HCT116 (cell line): ENCODE measurements around the gene LKAAEAR1. TPM values are rescaled to one million over a fixed set of nuclear protein-coding genes. Genes with fewer than 3 reads are reported as not detected.

Experiments used
- ATAC-seq: fragments of 200-7000 bp; cut with Tn5 transposase; 2 replicates; pipeline ENCODE4 v1.9.1; 2020; ENCODE audit warnings: mild to moderate bottlenecking, moderate library complexity
- BruUV-seq: library from RNA; stranded (reverse); fragments of 400-500 nt; replicated peaks from 2 replicates; lab custom pipeline; 2021; lab: Mats Ljungman, UMichigan
- CTCF ChIA-PET: fragments of 300-600 bp; sonication (Branson Sonifier 250); formaldehyde crosslinking; loops from one replicate; lab custom pipeline; 2021; ENCODE audit warnings: antibody characterized with exemption; lab: Charles Lee
- POLR2A ChIA-PET: fragments of 300-600, 350-600 bp; sonication (Branson Sonifier 250); formaldehyde crosslinking; loops from one replicate; lab custom pipeline; 2021; ENCODE audit warnings: antibody characterized with exemption; lab: Charles Lee
- RAD21 ChIA-PET, 2 experiments: fragments of 300-600 bp; sonication (Branson Sonifier 250); formaldehyde crosslinking; loops; one replicate each; lab custom pipeline; 2023; ENCODE audit warnings: low total read pairs in 2 of 2; ENCODE audit not compliant: uncharacterized antibody in 2 of 2, unreplicated experiment in 2 of 2, low non-redundant PET in 1 of 2; lab: Charles Lee
- DNase-seq: peaks from one replicate; pipeline ENCODE4 v3.0.0-alpha.2; 2010; ENCODE audit warnings: low read depth, low spot score
- H2AFZ ChIP-seq: fragments of 200-600 bp; shearing (Covaris generic), sonication (generic); 2 replicates; pipeline ENCODE4 v1.6.1; 2017; ENCODE audit warnings: low read depth, mixed run types, mixed read lengths, antibody characterized with exemption, low read length; ENCODE audit not compliant: poor library complexity, severe bottlenecking
- H3K27ac ChIP-seq: 2 replicates; pipeline ENCODE4 v1.5.1; 2012; ENCODE audit warnings: low read depth, low read length
- H3K27me3 ChIP-seq: fragments of 200-600 bp; sonication (generic); 2 replicates; pipeline ENCODE4 v1.6.1; 2016; ENCODE audit warnings: mixed run types, low read length, mixed read lengths; ENCODE audit not compliant: insufficient read depth
- H3K36me3 ChIP-seq, 2 experiments: fragments of 200-500 bp in 1 of 2; fragments of 200-600 bp in 1 of 2; sonication (Bioruptor generic) in 1 of 2; sonication (generic) in 1 of 2; 2 replicates each; pipeline versions ENCODE4 v1.5.1 to v1.6.1; 2014 to 2016; ENCODE audit warnings: low read length in 2 of 2, inconsistent platforms in 1 of 2, mixed read lengths in 1 of 2, mixed run types in 1 of 2; ENCODE audit not compliant: insufficient read depth in 2 of 2, control insufficient read depth in 1 of 2
- H3K4me1 ChIP-seq, 2 experiments: fragments of 200-600 bp in 1 of 2; sonication (generic) in 1 of 2; 2 replicates each; pipeline versions ENCODE4 v1.5.1 to v1.6.1; 2012 to 2017; ENCODE audit warnings: low read length in 2 of 2, inconsistent platforms in 1 of 2, mild to moderate bottlenecking in 1 of 2, mixed read lengths in 1 of 2, mixed run types in 1 of 2, moderate library complexity in 1 of 2; ENCODE audit not compliant: insufficient read depth in 2 of 2, control insufficient read depth in 1 of 2
- H3K4me2 ChIP-seq: fragments of 200-600 bp; sonication (generic); 2 replicates; pipeline ENCODE4 v1.6.1; 2017; ENCODE audit warnings: mixed run types, low read length, mixed read lengths
- H3K4me3 ChIP-seq, 2 experiments: fragments of 200-600 bp in 1 of 2; sonication (generic) in 1 of 2; replicated peaks in 1 of 2; 2 replicates each; pipeline ENCODE4 v1.5.1; 2011 to 2016; ENCODE audit warnings: low read length in 2 of 2, control low read depth in 1 of 2, low read depth in 1 of 2, mild to moderate bottlenecking in 1 of 2, mixed read lengths in 1 of 2, mixed run types in 1 of 2
- H3K79me2 ChIP-seq: fragments of 200-600 bp; sonication (generic); 2 replicates; pipeline ENCODE4 v1.6.1; 2017; ENCODE audit warnings: mild to moderate bottlenecking, mixed run types, low read length, moderate library complexity, mixed read lengths; ENCODE audit not compliant: insufficient read depth
- H3K9ac ChIP-seq: fragments of 200-600 bp; sonication (generic); 2 replicates; pipeline ENCODE4 v1.6.1; 2016; ENCODE audit warnings: low read length, mixed read lengths
- H3K9me2 ChIP-seq: fragments of 200-600 bp; sonication (generic), shearing (Covaris generic); 2 replicates; pipeline ENCODE4 v1.6.1; 2017; ENCODE audit warnings: mixed run types, mild to moderate bottlenecking, moderate library complexity; ENCODE audit not compliant: insufficient read depth
- H3K9me3 ChIP-seq, 2 experiments: fragments of 200-500 bp in 1 of 2; fragments of 200-600 bp in 1 of 2; sonication (Bioruptor generic) in 1 of 2; sonication (generic) in 1 of 2; 2 replicates each; pipeline ENCODE4 v1.6.1; 2014 to 2017; ENCODE audit warnings: low read length in 2 of 2, mixed read lengths in 2 of 2, inconsistent platforms in 1 of 2, low read depth in 1 of 2, mild to moderate bottlenecking in 1 of 2, mixed run types in 1 of 2, moderate library complexity in 1 of 2; ENCODE audit not compliant: control insufficient read depth in 1 of 2, insufficient read depth in 1 of 2
- H4K20me1 ChIP-seq: fragments of 200-600 bp; sonication (generic), shearing (Covaris generic); 2 replicates; pipeline ENCODE4 v1.6.1; 2017; ENCODE audit warnings: mixed run types, mild to moderate bottlenecking, moderate library complexity; ENCODE audit not compliant: insufficient read depth
- ATF3 ChIP-seq: IDR thresholded peaks from 2 replicates; pipeline ENCODE4 v1.6.1; 2012
- CBX3 ChIP-seq: IDR thresholded peaks from 2 replicates; pipeline ENCODE4 v1.6.1; 2012; ENCODE audit warnings: low read depth
- CEBPB ChIP-seq: IDR thresholded peaks from 2 replicates; pipeline ENCODE4 v1.6.1; 2012; ENCODE audit warnings: low read depth
- CTCF ChIP-seq, 3 experiments: fragments of 200-600 bp in 1 of 3; sonication (generic) in 1 of 3; IDR thresholded peaks in 2 of 3; conservative IDR thresholded peaks in 1 of 3; 2 replicates each; pipeline ENCODE4 v1.5.1; 2012 to 2017; ENCODE audit warnings: low read depth in 2 of 3, low read length in 2 of 3, antibody characterized with exemption in 1 of 3, borderline replicate concordance in 1 of 3, control low read depth in 1 of 3, mild to moderate bottlenecking in 1 of 3, mixed read lengths in 1 of 3, mixed run types in 1 of 3, moderate library complexity in 1 of 3; ENCODE audit not compliant: insufficient read depth in 1 of 3
- EZH2 ChIP-seq: fragments of 200-600 bp; sonication (generic); IDR thresholded peaks from 2 replicates; pipeline ENCODE4 v1.6.1; 2017; ENCODE audit warnings: antibody characterized with exemption, mixed run types
- EZH2phosphoT487 ChIP-seq: fragments of 200-600 bp; IDR thresholded peaks from 2 replicates; pipeline ENCODE4 v1.6.1; 2018; ENCODE audit warnings: antibody characterized with exemption, borderline replicate concordance
- JUND ChIP-seq: IDR thresholded peaks from 2 replicates; pipeline ENCODE4 v1.6.1; 2012
- MAX ChIP-seq: IDR thresholded peaks from 2 replicates; pipeline ENCODE4 v1.6.1; 2012
- POLR2A ChIP-seq: IDR thresholded peaks from 2 replicates; pipeline ENCODE4 v1.7.0; 2011; ENCODE audit warnings: borderline replicate concordance; ENCODE audit not compliant: insufficient read depth, insufficient read length; ENCODE audit errors: extremely low read depth
- POLR2AphosphoS5 ChIP-seq: IDR thresholded peaks from 2 replicates; pipeline ENCODE4 v1.6.1; 2011; ENCODE audit warnings: mild to moderate bottlenecking, low read depth, low read length, moderate library complexity
- REST ChIP-seq: IDR thresholded peaks from 2 replicates; pipeline ENCODE4 v1.6.1; 2012; ENCODE audit warnings: low read depth
- SIN3A ChIP-seq: IDR thresholded peaks from 2 replicates; pipeline ENCODE4 v1.6.1; 2012; ENCODE audit warnings: low read depth
- SP1 ChIP-seq: IDR thresholded peaks from 2 replicates; pipeline ENCODE4 v1.6.1; 2012; ENCODE audit warnings: low read depth
- SRF ChIP-seq: IDR thresholded peaks from 2 replicates; pipeline ENCODE4 v1.6.1; 2012; ENCODE audit warnings: low read depth
- TCF7L2 ChIP-seq: IDR thresholded peaks from 2 replicates; pipeline ENCODE4 v1.7.0; 2011; ENCODE audit warnings: borderline replicate concordance, inconsistent platforms; ENCODE audit not compliant: insufficient read depth, insufficient read length; ENCODE audit errors: extremely low read depth
- YY1 ChIP-seq: IDR thresholded peaks from 2 replicates; pipeline ENCODE4 v1.6.1; 2011; ENCODE audit warnings: low read length, low read depth, moderate library complexity, mild to moderate bottlenecking; ENCODE audit not compliant: insufficient replicate concordance; ENCODE audit errors: extremely low read depth
- ZFX ChIP-seq: fragments of 450-650 bp; IDR thresholded peaks from 2 replicates; pipeline ENCODE4 v1.6.1; 2017
- ZNF274 ChIP-seq: fragments of 200-500 bp; sonication (Bioruptor generic); IDR thresholded peaks from 2 replicates; pipeline ENCODE4 v1.6.1; 2014; ENCODE audit warnings: mild to moderate bottlenecking, low read depth, low read length, inconsistent platforms
- intact Hi-C: fragments of 100-400 bp; cut with micrococcal nuclease; formaldehyde crosslinking; loops from 2 replicates; pipeline ENCODE4 v1.10.0; 2022
- total RNA-seq: library from RNA; stranded (reverse); gene quantifications from one replicate; pipeline ENCODE4 v1.2.1, GENCODE V29; 2021; ENCODE audit not compliant: unreplicated experiment

Gene LKAAEAR1
- total RNA-seq, 1 experiment from 2014 or later, result not detected

- Histone ChIP-seq H3K4me1 (peaks cover 4 to 12% of the 10 kb centered on the region in 2 experiments; a peak in 2 of 4 replicates), H3K9me2 (no peaks in the 10 kb centered on the region), H4K20me1 (no peaks in the 10 kb centered on the region), H3K36me3 (no peaks in the 10 kb centered on the region), H3K4me3 (no peak overlapping the region), H3K27ac (no peak overlapping the region), H3K27me3 (no peaks in the 10 kb centered on the region), H3K9ac (no peak overlapping the region), H3K4me2 (no peak overlapping the region), H3K9me3 (no peaks in the 10 kb centered on the region), H2AFZ (no peak overlapping the region), H3K79me2 (no peaks in the 10 kb centered on the region)
- BruUV-seq, result no TSS peak
- intact Hi-C loops, result no loop called here
- TF ChIP-seq POLR2AphosphoS5 (no peak), EZH2phosphoT487 (no peak), CTCF (IDR thresholded peaks at IDR 0.05 in 2 of 3, conservative IDR thresholded peaks at IDR 0.05 in 1 of 3; ENCODE audit: borderline replicate concordance in 1 of 3, insufficient read depth in 1 of 3, low read depth in 2 of 3, low read length in 2 of 3) (no peak), ATF3 (no peak), SP1 (no peak), YY1 (no peak), JUND (no peak), REST (no peak), TCF7L2 (no peak), EZH2 (no peak), SRF (no peak), CEBPB (no peak), SIN3A (no peak), MAX (no peak), ZFX (no peak), ZNF274 (no peak), CBX3 (no peak), POLR2A (no peak)
- ChIA-PET CTCF (no interaction called here), POLR2A (no interaction called here), RAD21 (no interaction called here)
- no peak for DNase-seq
- ATAC-seq, result no peak
These were observed 22.3 kb upstream of the LKAAEAR1 start for GRCh38 chr20:64106435-64106961.
